Measurements from ENCODE around the gene C9. TPM values are rescaled to one million over a fixed set of nuclear protein-coding genes. Genes with fewer than 3 reads are reported as not detected.

C9 gene
- total and polyA plus RNA-seq, 12 donors: 0.17 TPM; not detected in 11

DNA sequence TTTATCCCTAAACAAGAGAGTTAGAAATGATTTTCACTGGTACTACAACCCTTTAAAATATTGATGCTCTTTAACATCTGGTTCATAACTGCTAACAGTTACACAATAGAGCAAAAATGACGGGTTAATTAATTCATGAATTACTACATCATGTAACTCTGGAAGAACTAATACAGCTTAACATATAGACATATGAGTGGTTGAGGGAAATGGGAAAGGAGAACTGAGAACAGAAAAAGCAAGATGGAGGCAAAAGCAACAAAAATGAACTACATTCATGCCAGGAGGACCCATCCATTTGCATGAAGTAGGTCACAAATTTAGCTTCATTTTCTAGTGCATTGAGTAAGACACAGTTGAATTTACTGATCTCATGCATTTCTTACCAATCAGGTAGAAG, 61.8 kb downstream of the C9 start:
- no peak for ATAC-seq
- no peaks in the 10 kb centered on the region for H3K36me3 ChIP-seq
- H3K4me1 ChIP-seq: peaks cover 0 to 3% (median 0%) of the 10 kb centered on the region in 9 donors
- H3K27ac ChIP-seq: no peak overlapping the region
- no peak for DNase-seq
- no peaks in the 10 kb centered on the region for H3K27me3 ChIP-seq
- WGBS, 2 donors: 74 to 91% methylated on average over 1 of the region's 1 CpG
- H3K4me3 ChIP-seq: no peak overlapping the region
- peaks cover 0 to 26% (median 2%) of the 10 kb centered on the region in 11 donors for H3K9me3 ChIP-seq
- TF ChIP-seq, protein P1, sequence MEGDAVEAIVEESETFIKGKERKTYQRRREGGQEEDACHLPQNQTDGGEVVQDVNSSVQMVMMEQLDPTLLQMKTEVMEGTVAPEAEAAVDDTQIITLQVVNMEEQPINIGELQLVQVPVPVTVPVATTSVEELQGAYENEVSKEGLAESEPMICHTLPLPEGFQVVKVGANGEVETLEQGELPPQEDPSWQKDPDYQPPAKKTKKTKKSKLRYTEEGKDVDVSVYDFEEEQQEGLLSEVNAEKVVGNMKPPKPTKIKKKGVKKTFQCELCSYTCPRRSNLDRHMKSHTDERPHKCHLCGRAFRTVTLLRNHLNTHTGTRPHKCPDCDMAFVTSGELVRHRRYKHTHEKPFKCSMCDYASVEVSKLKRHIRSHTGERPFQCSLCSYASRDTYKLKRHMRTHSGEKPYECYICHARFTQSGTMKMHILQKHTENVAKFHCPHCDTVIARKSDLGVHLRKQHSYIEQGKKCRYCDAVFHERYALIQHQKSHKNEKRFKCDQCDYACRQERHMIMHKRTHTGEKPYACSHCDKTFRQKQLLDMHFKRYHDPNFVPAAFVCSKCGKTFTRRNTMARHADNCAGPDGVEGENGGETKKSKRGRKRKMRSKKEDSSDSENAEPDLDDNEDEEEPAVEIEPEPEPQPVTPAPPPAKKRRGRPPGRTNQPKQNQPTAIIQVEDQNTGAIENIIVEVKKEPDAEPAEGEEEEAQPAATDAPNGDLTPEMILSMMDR (IDR thresholded peaks at IDR 0.05): no peak
- intact Hi-C loops (cut with DNase I): no loop called here

DNA sequence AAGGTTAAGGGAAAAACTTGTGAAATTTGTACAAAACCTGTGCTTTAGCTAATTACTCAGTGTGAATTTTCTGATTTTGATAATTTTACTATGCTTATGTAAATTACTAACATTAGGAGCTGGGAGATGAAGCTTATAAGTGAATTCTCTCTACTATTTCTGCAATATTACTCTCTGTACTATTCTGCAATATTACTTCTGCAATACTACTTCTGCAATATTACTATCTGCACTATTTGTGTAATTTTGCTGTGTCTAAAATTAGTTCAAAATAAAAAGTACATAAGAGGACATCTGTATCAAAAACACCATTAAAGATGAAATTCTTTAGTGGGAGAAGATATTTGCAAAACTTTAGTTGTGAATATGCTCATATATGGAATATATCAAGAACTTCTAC, 62.9 kb downstream of the C9 start:
- no peaks in the 10 kb centered on the region for H3K27me3 ChIP-seq
- no peaks in the 10 kb centered on the region for H3K36me3 ChIP-seq
- intact Hi-C loops (cut with DNase I): no loop called here
- peaks cover 0 to 31% (median 2%) of the 10 kb centered on the region in 11 donors for H3K9me3 ChIP-seq
- H3K4me1 ChIP-seq: peaks cover 0 to 3% (median 0%) of the 10 kb centered on the region in 9 donors
- no peak for DNase-seq
- ATAC-seq: no peak
- H3K27ac ChIP-seq: no peak overlapping the region
- H3K4me3 ChIP-seq: no peak overlapping the region
- TF ChIP-seq, protein P1 (IDR thresholded peaks at IDR 0.05): no peak

DNA sequence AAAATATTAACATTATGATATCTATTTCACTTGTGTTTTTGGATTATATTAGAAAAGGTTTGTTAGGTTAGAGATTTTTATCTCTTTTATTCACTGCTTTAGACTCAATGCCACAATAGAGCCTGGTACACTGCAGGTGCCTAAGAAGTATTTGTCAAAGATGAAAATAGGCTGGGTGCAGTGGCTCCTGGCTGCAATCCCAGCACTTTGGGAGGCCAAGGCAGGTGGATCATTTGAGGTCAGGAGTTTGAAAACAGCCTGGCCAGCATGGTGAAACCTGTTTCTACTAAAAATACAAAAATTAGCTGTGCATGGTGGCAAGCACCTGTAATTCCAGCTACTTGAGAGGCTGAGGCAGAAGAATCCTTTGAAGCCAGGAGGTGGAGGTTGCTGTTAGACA, 64.3 kb downstream of the C9 start:
- TF ChIP-seq, protein P1 (IDR thresholded peaks at IDR 0.05): no peak
- intact Hi-C loops (cut with DNase I): no loop called here
- peaks cover 0 to 45% (median 2%) of the 10 kb centered on the region in 11 donors for H3K9me3 ChIP-seq
- H3K27me3 ChIP-seq: no peaks in the 10 kb centered on the region
- H3K36me3 ChIP-seq: no peaks in the 10 kb centered on the region
- no peak overlapping the region for H3K4me3 ChIP-seq
- DNase-seq (no peak), ATAC-seq (no peak)
- H3K27ac ChIP-seq: no peak overlapping the region
- peaks cover 0 to 3% (median 0%) of the 10 kb centered on the region in 9 donors for H3K4me1 ChIP-seq

DNA sequence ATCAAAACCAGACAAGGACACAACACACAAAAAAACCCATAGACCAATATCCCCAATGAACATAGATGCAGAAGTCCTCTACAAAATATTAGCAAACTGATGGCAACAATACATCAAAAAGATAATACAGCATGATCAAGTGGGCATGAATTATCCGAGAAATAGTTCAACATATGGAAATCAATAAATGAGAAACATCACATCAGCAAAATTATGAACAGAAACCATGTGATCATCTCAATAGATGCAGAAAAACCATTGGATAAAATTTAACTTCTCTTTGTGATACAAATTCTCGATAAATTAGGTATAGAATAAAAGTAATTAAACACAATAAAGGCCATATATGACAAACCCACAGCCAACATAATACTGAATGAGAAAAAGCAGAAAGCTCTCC, 69.6 kb downstream of the C9 start:
- DNase-seq (no peak), ATAC-seq (no peak)
- Histone ChIP-seq H3K9me3 (peaks cover 0 to 48% (median 6%) of the 10 kb centered on the region in 11 donors), H3K36me3 (no peaks in the 10 kb centered on the region), H3K4me3 (no peak overlapping the region), H3K4me1 (no peaks in the 10 kb centered on the region), H3K27ac (no peak overlapping the region), H3K27me3 (no peaks in the 10 kb centered on the region)
- WGBS, 2 donors: 76 to 78% methylated on average over 2 of the region's 2 CpGs
- TF ChIP-seq, protein P1 (IDR thresholded peaks at IDR 0.05): no peak
- intact Hi-C loops (cut with DNase I): no loop called here
